EL (cell line): ENCODE measurements around the gene SYT15.

Experiments
- DNase-seq: peaks from one replicate; pipeline ENCODE4 v3.0.0-alpha.2; 2016

The SYT15 gene

GRCh38 chr10:46545861-46546590, 32.9 kb upstream of the SYT15 start:
- no peak for DNase-seq

GRCh38 chr10:46546591-46547540, 32.1 kb upstream of the SYT15 start:
- DNase-seq = no peak

- no peak for DNase-seq
Measured at GRCh38 chr10:46547541-46548497, 31.1 kb upstream of the SYT15 start.

- no peak for DNase-seq
Measured at GRCh38 chr10:46548498-46549090, 30.3 kb upstream of the SYT15 start.

DNA sequence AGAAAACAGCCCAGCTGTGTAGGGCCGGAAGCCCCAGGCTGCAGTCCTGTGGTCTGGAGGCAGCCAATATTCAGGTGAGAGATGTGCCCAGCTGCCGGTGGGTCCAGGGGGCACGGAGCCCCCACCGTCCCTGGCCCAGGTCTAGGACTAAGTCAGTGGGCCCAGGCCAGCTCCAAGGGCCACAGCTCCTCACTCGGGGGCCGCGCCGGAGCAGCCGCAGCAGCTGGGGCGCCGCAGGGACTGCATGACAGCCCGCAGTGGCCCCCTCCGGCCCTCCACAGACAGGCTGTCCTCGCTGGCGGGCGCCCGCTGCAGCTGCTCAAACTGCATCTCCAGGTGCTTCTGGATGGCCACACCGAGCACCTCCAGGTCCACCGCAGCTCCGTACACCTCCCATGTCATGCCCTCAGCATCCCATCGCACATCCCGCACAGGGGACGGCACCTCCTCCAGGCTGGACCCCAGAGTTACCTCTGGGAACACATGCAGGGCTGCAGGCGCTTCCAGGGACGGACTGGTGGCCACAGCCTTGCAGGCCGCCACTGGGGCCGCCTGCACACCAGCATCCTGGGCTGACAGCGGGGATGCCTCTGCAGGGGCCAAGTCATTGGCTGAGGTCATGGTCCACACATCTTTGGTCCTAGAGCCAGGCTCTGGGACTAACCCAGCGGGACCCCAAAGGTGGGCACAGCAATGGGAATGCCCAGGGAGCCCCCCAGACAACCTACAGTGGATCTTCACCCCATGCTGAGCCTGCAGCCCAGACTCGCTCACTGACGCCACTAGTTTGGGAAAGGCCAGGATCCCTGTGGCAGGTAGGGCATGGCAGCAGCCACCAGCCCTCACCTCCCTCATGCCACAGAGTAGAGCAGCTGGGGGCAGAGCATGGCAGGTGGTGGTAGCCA, 29.5 kb upstream of the SYT15 start:
- no peak for DNase-seq

DNA sequence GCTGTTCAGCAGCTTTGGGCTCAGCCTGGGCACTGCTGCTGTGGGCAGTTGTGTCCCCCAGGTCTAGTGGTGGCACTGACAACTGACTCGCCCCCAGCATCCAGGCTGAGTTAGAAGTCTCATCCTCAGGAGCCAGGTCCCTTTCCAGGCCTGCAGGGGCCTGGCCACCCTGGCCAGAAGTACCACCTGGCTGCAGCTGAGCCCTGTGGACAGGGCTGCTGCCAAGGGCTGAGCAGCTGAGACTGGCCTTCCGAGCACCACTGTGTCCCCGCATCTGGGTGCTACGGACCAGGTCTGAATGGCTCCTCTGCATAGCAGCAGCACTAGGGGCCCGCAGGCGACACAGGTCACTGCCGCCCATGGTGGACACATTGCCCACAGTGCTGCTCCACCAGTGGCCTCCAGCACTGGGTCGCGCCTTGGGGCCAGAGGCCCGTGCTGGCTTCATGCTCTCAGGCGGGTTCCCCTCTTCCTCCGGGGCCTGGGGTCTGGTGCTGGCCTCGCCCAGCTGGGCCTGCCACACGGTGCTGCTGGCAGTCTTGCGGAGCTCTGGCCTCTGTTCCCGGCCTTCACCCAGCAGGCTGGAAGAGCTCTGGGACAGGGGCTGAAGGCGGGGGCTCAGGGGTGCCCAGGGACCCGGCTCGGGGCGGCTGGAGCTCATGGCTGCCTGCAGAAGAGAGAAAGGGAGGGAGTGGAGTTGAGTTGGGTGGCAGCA, 28.7 kb upstream of the SYT15 start:
- no peak for DNase-seq

DNA sequence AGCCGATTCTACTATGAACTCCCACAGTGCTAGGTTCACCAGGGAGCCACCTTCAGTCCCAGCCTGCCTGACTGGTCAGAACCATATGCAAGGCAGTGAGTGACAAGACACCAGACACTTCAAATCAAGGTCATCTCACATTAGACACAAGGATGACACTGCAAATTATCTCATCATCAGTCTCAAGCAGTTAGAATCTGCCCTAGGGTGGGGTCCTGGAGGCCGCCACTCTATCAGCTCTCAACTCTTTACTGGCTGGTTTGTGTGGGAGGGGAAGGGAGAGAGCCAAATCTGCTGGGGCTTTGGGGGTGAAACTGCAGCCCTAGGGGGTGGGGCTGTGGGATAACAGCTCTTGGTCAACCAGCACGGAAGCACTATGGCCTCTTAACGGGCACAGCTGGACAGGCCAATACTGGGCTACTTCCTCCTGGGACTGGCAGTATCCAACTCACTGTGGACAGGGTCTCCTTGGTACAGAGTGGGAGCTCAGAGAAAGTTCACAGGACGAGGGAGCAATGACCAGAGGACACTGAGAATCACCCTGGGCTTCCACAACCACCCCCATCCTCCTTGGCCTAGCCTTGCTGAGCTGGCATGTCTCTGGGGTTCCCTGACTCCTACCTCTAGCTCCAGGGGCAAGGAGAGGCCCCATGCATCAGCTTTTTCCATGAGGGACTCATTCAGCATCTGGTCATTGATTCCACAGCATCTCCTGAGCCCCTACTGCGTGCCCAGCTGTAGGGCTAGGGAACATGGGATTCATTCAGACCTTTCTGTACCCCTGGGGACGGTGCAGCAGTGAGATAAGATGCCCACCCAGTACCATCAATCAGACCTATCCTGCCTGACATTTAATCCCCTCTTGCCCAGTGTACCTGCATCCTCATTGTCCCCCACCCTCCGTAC, 27.9 kb upstream of the SYT15 start:
- DNase-seq = no peak

DNA sequence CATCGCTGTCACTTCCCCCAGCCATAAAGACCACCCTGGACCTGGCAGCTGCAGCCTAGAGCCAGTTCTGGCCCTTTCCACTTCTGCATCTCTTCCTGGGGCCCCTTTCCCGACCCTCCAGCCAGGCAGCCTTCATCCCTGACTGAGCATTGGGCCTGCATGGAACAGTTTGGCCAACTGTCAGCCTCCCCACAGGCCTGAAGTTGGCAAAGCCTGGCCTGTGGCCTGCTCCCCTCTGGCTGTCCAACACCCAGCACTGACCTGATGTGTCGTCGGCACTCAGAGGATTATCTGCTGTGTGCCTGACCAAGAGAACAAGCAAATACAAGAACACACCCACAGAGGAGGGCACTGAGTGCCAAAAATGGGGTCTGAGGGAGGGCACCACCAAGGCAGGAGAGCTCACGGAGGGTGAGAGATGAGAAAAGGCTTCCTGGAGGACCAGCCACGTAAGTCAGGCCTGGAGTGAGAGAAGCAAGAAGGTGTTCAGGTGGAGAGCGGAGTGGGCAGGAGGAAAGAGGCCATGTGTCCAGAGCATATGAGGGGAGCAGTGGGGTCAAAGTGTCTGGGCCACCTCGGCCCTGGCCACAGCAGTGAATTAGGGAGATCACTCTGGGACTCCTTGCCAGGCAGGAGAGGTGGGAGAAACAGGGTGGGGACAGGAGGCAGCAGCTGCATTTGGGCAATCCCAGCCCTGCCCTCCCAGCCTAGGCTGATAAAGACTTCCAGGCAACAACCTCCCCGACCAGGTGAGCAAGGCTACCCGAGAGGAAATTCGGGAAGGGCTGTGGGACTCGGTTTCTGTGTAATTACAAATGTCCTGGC, 27.0 kb upstream of the SYT15 start:
- DNase-seq = no peak

DNA sequence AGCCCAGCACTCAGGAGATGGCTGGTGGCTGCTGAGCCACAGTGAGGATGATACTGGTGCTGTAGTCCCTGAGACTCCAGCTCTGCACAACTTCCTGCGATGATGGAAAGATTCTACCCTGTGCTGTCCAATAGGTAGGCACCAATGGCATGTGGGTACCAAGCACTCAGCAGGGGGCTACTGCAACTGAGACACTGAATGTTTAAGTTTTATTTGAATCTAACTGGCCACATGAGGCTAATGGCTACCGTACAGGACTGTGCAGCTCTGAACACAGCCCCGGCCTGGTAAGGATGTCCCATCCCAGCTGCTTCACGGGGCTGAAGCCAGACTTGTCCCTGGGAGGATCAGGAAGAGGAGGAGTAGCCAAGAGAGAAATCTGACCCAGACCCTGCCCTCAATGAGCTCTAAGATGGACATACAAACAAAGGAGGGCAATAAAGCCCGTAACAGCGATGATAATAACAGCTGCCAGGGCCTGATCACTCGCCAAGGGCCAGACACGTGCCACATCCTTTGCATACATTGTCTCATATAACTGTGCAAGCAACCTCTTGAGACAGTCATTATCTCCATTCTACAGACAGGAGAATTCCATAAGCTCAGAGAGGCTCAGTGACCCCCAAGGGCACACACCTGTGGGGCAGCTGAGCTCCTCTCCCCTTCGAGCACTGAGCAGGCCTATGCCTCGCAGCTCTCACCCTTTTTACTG, 26.2 kb upstream of the SYT15 start:
- no peak for DNase-seq

DNA sequence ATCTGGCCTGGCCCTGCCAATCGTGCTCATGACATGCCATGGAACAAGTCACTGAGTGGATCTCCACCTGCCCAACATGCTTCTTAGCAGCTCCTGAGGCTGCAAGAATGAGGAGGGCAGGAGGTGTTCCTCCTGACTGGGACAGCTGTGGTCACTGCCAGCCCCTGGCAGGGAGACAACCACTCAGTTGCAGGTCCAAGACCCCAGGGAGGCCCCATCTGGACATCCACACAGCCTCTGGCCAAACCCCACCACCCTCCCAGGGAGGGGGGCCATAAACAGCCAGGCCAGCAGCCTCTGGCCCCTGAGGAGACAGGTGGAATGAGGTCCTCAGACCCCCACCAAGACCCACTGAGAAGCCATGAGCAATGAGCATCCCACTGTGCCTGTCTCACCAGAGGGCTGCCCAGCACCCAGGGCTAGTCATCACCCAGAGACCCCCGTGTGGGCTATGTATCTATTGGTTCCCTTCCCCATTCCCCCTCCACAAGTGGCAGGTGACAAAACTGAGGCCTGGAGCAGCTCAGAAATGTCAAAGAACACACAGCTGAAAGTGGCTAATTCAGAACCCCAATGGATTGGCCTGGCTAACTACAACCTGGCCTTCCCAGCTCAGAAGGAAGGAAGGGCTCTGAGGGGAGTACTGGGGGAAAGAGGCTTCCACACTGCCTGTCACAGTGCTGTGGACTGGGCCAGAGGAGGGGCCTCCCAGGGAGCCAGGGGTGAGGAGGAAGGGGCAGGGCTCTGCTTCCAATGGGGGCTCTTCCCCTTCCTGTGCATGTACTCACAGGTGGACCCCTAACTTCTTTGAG, 25.5 kb upstream of the SYT15 start:
- no peak for DNase-seq

GRCh38 chr10:46554166-46554781, 24.7 kb upstream of the SYT15 start:
- no peak for DNase-seq

DNA sequence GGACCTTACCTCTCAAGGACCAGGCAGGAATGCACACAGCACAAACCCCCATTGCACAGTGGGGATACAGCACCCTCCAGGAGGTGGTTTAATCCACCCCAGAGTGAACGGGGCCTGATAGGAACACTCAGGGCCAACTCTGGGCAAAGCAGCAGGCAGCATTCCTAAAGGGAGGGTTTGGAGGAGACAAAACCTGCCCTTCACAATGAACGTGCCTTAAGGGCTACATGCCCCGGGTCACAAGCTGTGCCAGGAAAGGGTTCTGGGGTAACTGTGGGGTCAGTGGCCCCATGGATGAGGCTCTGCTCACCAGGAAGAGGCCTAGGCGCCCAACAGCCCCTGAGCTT, 23.6 kb upstream of the SYT15 start:
- DNase-seq = no peak

GRCh38 chr10:46555713-46556514, 23.0 kb upstream of the SYT15 start:
- DNase-seq = no peak

DNA sequence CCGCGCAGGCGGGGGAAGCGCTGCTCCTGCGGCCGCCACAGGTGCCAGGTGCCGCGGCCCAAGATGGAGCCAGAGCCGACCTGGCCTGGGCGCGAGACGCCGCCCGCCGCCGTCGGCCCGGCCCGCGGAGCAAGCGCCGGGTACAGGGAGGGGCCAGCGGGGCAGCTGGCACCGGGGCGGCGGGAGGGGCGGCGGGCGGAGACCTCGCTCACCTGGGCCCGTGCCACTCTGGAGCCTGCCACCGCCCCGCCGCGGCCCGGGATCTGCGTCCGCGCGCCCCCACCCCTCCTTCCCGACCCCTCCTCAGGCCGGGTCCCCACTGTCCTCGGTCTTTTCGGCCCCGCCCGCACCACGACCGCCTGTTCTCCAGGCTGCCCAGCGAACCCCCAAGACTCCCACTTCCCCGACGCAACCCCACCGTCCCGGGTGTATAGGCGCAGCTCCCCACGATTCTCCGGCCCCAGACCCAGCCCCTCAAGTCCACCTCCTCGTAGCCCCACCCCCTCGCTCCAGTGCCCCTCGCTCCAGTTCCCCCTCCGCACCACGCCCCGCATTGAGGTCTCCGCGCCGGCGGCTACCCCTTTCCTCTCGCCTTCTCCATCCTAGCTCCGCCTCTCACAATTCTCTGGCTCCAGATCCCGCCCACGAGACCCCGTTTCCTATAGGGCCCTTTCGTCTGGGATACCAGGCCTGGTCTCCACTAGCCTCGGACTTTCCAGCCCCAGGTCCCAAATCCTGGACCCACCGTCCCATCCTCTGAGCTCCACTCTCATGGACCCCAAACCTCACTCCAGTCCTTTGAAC, 22.2 kb upstream of the SYT15 start, which contains the start of gene GPRIN2:
Gene GPRIN2 (minus strand): TSS at position 144 of the 804 bp plus-strand sequence. CDS start 5,922 bp downstream, outside the sequence.
- no peak for DNase-seq
